DMS 273 (cell line): ENCODE data around the gene CHST12.

Experiments used
- DNase-seq: peaks from one replicate; lab custom pipeline; 2025; ENCODE audit not compliant: unreplicated experiment; lab: John Stamatoyannopoulos, UW

Gene CHST12

DNA sequence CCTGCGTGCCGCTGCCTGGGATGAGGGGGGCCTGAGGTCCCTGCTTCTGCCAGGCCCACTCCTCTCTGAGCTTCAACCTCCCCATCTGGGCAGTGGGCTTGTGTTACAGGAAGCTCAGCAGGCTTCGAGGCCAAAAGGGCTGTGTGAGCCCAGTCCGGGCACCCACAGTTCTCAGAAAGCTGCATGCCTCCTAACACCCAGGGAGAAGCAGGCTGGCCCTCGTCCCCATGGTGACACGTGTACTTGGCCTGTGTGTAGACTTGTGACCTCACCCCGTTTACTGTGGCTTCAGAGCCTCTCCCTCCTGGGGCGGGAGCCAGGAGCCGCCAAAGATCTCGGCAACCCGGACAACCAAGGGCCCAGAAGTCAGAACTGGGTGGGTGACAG, 75.0 kb downstream of the CHST12 start:
- peak; percentile 73 for DNase-seq

- no peak for DNase-seq
These were observed 75.4 kb downstream of the CHST12 start for GRCh38 chr7:2478800-2479199.

DNA sequence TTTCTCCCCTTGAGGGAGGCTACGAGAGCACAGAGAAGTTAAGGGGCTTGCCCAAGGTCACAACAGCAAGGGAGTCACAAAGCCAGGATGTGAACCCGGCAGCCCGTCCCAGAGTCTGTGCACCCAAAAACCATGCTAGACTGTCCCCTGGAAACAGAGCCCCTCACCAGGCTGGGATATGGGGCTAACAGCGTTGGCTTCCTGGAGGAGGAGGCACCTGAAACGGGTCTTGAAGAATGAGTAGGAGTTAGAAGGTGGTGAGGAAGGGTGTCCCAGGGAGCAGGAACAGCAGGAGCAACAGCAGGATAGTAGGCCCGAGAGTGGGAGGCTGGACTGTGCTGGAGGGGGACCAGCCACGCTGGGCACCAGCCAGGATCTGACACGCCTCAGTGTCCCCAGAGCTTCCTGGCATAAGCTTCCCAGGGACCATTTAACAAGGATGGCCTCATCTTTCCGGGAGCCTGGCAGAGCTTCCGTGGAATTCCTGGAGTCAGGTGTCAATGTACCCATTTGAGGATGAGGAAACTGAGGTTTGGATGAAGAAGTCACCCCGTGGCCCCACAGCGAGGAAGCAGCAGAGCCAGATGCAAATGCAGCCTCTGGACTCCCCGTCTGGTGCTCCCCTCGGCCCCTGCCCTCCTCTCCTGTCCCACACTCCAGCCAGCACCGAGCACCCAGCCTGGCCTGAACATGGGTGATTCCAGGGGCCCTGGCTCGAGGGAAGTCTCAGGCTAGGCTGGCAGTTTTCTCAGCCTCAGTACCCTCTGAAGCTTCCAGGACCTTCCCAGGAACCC, 76.1 kb downstream of the CHST12 start:
- no peak for DNase-seq

GRCh38 chr7:2480070-2480408, 76.6 kb downstream of the CHST12 start:
- DNase-seq, result no peak

GRCh38 chr7:2481195-2481594, 77.8 kb downstream of the CHST12 start:
- DNase-seq, result no peak

DNA sequence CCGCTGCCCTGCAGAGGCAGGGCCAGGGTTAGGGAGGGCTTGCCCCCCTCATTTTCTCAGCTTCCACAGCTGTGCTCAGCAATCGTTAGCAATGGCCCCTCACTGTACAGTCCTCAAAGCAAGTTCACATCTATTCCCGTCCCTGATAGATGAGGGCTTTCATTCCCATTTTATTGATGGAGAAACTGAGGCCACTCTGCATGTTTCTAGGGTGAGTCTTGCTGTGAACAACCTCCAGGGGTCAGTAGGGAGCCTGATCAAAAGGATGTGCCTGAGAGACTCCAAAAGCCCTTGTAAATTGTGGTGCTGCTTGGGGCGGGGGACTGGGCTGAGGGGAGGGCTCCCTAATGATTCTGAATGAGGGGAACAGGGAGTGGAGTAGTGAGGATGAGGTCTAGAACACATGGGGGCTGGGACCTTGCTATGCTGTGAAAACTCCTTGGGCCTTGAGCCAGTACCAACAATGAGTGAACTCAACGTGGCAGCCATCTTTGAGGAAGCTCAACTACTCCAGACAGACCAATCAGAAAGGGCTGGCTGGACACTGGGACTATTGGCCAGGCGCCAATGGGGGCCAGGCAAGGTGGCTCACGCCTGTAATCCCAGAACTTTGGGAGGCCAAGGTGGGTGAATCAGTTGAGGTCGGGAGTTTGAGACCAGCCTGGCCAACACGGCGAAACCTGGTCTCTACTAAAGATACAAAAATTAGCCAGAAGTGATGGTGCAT, 79.5 kb downstream of the CHST12 start:
- DNase-seq, result peak; percentile 68

DNA sequence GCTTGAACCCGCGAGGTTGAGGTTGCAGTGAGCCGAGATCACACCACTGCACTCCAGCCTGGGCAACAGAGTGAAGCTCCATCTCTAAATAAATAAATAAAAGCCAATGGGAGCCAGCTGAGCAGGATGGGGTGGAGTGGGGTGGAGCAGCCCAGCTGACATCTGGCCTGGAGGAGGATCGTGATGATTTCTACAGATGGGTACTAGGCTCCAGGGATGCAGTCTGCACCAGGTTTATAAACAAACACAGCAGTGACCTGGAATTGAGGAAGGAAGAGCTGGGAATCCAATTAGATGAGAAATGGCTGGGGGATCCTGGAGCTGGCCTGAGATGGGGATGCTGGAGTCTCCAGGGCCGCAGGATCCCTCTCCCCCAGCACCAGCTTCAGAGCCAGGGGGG, 80.1 kb downstream of the CHST12 start:
- DNase-seq, result peak; percentile 89

DNA sequence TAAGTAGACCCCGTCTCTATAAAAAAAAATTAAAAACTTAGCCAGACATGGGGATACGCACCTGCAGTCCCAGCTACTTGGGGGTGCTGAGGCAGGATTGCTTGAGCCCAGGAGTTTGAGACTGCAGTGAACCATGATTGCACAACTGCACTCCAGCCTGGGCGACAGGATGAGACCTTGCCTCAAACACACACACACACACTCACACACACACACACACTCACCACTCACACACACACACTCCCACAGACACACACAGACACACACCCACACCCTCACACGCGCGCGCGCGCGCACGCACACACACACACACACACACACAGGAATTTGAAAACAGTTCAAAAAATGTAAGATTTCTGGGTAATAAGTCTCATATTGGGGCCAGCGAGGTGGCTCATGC, 81.5 kb downstream of the CHST12 start:
- no peak for DNase-seq

DNA sequence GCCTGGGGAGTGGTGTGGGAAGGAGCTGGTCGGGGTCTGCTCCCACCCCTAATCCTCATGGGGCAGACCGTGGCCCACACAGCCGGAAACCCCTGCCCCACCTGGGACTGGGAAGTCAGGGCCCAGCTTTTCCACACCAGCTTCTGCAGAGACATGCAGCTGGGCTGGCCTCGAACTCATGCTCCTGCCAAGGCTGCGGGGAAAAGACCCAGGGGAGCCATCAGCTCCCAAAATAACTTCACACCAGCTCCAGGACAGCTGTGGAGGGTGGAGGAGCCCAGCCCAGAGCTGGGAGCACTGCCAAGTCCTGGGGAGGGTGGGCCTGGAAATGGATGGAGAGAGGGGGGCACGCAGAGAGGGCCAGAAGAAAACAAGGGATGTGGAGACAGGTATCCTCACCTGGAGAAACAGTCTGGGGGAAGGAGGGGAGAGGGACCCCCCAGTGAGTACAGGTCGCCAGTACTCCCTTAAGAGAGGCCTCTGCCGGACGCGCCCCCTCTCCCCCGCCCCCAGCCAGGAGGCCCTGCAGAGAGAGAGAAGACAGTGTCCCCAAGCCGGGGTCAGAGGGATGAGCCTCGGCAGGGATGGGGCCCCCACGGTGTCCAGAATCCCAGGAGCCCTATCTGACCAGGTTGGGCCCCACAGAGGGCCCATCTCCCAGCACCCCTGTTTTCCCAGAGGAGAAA, 84.3 kb downstream of the CHST12 start:
- peak; percentile 79 for DNase-seq

DNA sequence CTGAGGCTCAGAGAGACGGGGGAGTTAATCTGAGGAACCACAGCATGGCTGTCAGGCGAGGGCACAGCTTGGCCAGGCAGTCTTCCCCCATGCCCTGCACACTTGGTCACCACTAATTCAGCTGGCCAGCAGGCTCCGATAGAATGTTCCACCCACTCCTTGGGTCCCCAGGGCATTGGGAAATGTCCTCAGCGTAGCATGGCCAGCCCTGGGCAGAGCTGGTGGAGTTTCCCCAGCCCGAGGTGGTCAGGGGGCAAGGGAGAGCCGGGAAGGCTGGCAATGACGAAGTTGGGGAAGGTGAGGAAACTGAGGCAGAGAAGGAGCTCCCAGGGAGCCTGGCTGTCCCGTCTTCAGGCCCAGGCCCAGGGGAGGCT, 84.8 kb downstream of the CHST12 start:
- DNase-seq, result no peak

DNA sequence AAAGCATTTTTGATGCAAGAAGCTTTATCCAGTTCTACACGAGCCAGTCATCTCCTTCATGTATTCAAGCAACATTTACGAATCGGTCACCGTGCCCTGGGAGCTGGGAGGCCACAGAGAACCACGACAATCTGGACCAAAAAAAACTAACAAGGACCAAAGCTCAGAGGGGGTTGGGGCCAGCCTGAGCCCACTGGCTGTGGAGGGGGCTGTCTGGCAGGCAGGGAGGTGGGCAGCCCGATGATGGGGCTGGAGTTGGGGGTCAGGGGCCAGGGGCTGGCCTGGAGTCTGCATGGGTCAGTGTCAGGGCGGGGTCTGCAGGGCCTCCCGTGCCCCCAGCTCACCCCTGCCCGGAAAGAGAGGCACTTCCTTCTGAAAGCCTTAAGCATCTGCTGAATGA, 85.3 kb downstream of the CHST12 start:
- no peak for DNase-seq

- DNase-seq, result no peak
These were observed 86.8 kb downstream of the CHST12 start for GRCh38 chr7:2490181-2490651.

- DNase-seq, result no peak
These were observed 88.6 kb downstream of the CHST12 start for GRCh38 chr7:2492038-2492437.

GRCh38 chr7:2493205-2494164, 90.1 kb downstream of the CHST12 start:
- DNase-seq, result no peak

DNA sequence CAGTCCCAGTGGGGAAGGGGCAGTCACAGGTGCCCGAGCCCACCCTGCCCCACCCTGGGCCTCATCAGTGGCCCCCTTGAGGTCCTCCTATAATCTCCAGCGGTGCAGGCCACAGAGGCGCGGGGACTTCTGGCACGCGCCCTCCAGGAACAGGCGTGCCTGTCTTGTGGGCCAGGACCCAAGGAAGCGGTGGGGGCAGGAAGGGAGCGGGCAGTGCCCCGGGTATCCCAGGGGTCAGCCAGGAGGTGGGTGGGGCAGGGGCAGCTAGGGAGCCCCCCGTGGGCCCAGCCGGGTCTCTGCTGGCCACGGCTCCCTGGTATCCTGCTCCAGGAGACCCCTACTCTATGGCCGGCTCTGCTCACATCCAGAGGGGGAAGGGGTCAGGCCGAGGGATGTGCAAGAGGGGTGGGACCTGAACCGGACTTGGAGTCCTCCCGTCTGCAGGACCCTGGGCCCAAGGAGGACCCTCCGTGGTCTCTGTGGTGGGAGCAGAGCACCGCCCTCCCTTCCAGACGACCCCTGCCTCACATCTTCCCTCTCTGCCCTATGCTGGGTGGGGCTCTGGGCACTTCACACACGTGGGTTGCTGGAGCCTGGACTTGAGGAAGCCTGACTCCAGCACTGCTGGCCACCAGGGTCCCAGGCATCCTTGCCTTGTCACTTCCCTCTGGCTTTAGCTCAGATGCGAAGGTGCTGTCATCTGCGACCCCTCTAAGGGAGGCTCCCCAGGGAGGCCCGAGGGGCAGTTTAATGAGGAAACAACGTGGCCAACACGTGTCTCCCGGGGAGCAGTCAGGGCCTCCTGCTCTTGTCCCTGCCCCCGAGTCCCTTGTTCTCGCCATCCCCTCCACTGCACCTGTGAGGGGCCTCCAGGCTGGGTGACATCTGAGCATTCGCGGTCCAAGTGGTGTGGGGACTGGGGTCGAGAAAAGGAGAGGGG, 91.0 kb downstream of the CHST12 start:
- no peak for DNase-seq

DNA sequence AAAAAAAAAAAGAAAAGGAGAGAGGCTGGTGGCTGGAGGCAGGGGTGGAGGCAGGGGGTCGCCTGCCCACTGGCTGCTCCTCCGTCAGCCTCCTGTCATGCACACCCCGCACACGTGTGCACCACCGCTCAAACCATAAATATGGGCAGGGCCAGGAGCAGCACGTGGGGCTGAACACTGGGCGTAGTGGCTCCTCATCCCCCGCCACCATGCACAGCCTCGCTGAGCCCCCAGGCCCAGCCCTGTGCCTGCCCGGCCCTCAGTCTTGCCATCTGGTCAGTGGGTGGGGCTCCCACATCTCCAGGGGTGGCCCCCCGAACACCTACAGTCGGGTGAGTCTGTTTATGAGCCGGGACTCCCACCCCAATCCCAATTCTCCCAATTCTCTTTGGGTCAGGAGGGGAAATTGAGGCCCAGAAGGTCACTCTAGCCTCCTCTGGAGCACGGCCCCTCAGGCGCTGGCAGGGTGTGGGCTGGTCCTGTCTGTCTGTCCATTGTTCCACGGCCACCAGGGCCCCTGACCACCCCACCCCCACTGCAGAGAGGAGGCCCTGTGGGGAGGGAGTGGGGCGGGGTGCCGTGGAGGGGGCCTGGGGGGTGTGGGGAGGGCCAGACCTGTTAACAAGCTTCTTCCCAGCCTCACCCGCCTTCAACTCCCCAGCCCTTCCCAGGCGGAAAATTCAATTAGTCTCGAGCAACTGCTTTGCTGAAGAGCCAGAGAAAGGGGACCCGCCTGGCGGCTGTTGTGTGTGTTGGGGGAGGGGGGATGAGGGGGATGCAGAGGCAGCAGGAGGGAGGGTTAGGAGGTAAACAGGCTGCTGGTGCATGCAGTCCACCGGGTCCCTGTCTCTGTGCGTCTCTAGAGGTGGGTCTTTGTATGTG, 92.2 kb downstream of the CHST12 start:
- DNase-seq, result peak; percentile 74

DNA sequence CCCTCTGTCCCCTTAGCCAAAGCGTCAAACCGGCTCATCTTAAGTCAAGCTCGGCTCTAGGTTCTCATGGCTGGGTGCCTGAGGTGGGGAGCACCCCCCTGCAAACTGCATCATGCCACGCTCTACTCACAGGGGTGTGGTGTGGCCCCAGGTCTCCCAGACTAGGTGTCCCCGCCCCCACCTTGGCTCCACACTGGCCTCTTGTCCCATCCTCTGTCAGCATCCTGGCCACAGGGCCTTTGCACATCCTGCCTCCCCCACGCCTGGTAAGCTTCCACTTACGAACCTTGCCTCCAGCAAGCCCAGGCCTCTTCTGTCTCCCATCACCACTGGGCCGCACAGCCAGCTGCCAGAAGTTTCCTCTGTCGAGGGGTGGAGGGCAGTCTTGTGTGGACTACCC, 93.0 kb downstream of the CHST12 start:
- DNase-seq, result no peak

DNA sequence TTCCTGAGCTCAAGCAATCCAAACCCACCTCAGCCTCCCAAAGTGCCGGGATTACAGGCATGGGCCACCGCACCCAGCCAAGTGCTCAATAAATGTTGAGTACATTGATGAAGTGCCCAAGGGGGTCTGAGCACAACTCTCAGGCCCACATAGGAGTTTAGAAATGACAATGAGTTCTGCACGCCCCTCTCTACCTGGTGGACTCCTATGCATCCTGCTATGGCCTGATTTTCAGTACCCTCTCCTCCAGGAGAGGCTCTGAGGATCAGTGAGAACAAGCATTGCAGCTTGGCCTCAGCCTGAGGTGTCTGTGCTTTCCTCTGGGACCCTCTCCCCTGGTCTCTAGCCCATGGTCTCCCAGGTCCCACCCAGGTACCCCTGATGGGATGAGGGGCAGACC, 93.7 kb downstream of the CHST12 start:
- no peak for DNase-seq
